Sigmoid colon (tissue), 7 donors: ENCODE measurements around the gene SPATA20. TPM values are rescaled to one million over a fixed set of nuclear protein-coding genes. Genes with fewer than 3 reads are reported as not detected.

Source experiments
- DNase-seq: peaks from one replicate; pipeline ENCODE4 v3.0.0-alpha.2; 2019
- H3K27ac ChIP-seq, 4 donors: fragments of 200-600 bp; sonication (generic); one replicate each; pipeline ENCODE4 v1.5.1; 2016 to 2019; ENCODE audit warnings: mild to moderate bottlenecking in 1 of 4
- H3K27me3 ChIP-seq, 3 donors: fragments of 200-600 bp; sonication (generic); one replicate each; pipeline ENCODE4 v1.5.1; 2019; ENCODE audit warnings: mild to moderate bottlenecking in 1 of 3
- H3K36me3 ChIP-seq, 4 donors: fragments of 200-600 bp; sonication (generic); one replicate each; pipeline ENCODE4 v1.5.1; 2016 to 2019
- H3K4me1 ChIP-seq, 4 donors: fragments of 200-600 bp; sonication (generic); one replicate each; pipeline ENCODE4 v1.5.1; 2017 to 2019
- H3K4me3 ChIP-seq, 4 donors: fragments of 200-600 bp; sonication (generic); one replicate each; pipeline ENCODE4 v1.5.1; 2017 to 2019; ENCODE audit warnings: mild to moderate bottlenecking in 2 of 4, moderate library complexity in 1 of 4
- H3K9me3 ChIP-seq, 4 donors: fragments of 200-600 bp in 3 of 4; sonication (generic) in 3 of 4; one replicate each; pipeline versions ENCODE4 v1.5.1 to v1.6.1; 2013 to 2019
- CTCF ChIP-seq, 4 experiments: fragments of 450-650 bp in 3 of 4; fragments of 200-600 bp in 1 of 4; IDR thresholded peaks; one replicate each; pipeline ENCODE4 v1.5.1; 2016 to 2019; ENCODE audit warnings: antibody characterized with exemption in 4 of 4, mild to moderate bottlenecking in 3 of 4, moderate library complexity in 2 of 4
- EP300 ChIP-seq, 4 donors: sonication (generic); formaldehyde crosslinking; IDR thresholded peaks; one replicate each; pipeline ENCODE4 v1.6.1; 2017; ENCODE audit warnings: antibody characterized with exemption in 4 of 4
- POLR2A ChIP-seq, 2 donors: fragments of 450-650 bp; IDR thresholded peaks; one replicate each; pipeline ENCODE4 v1.6.1; 2016; ENCODE audit warnings: antibody characterized with exemption in 2 of 2, mild to moderate bottlenecking in 2 of 2, moderate library complexity in 2 of 2
- POLR2AphosphoS5 ChIP-seq, 4 donors: sonication (generic); formaldehyde crosslinking; IDR thresholded peaks; one replicate each; pipeline ENCODE4 v1.6.1; 2017; ENCODE audit warnings: antibody characterized with exemption in 4 of 4
- WGBS, 2 donors: extraction: QIAGEN DNeasy Blood & Tissue Kit; methylation state at CpG; one replicate each; pipeline ENCODE4 v1.1.7; 2013; 5-methylcytosine and 5-hydroxymethylcytosine counted together
- intact Hi-C: fragments of 100-400 bp; cut with DNase I; formaldehyde crosslinking; loops from one replicate; pipeline ENCODE4 v1.15.1; 2023
- polyA plus RNA-seq, 3 donors: library from polyadenylated mRNA; stranded (reverse); fragments of 200-250 nt; gene quantifications; one replicate each; pipeline ENCODE4 v1.2.3, GENCODE V29; 2013
- total RNA-seq, 4 donors: library from RNA; depleted of rRNA; stranded (reverse); fragments of >200 nt; gene quantifications; one replicate each; pipeline ENCODE4 v1.1.0, GENCODE V29; 2016
- donor health status: healthy with polysubstance abuse.
- donor health status: Bipolar disorder and iron deficiency.
- donor health status: healthy.

The SPATA20 gene
- total and polyA plus RNA-seq, 7 donors = 24.0 to 81.7 (median 45.1) TPM

DNA sequence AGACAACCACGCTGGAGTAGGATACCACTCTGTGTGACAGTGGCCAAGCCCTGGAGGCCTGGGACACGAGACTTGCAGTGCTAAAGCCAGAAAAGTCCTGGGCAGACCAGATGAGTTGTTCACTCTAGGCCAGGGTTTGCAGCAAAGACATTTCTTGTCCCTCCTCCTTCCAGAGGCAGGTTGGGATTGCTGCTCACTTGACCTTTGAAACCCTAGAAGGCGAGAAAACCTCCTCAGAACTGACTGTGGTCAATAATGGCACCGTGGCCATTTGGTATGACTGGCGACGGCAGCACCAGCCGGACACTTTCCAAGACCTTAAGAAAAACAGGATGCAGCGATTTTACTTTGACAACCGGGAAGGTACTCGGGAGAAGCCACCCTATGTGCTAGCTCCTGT, 24.2 kb upstream of the SPATA20 start:
- 91 to 93% methylated on average over 10 of the region's 10 CpGs for WGBS, 2 donors
- intact Hi-C loops = no loop called here

GRCh38 chr17:50523208-50523607, 23.8 kb upstream of the SPATA20 start:
- Histone ChIP-seq H3K9me3 (no peaks in the 10 kb centered on the region), H3K27me3 (no peaks in the 10 kb centered on the region), H3K4me3 (no peak overlapping the region), H3K4me1 (no peaks in the 10 kb centered on the region), H3K27ac (no peak overlapping the region), H3K36me3 (no peaks in the 10 kb centered on the region)
- DNase-seq = no peak
- intact Hi-C loops = no loop called here
- WGBS, 2 donors = 81 to 85% methylated on average over 2 of the region's 2 CpGs
- TF ChIP-seq POLR2AphosphoS5 (IDR thresholded peaks at IDR 0.05) (no peak), CTCF (IDR thresholded peaks at IDR 0.05) (no peak), POLR2A (IDR thresholded peaks at IDR 0.05) (no peak), EP300 (IDR thresholded peaks at IDR 0.05) (no peak)

More for the DNA sequence above, 24.2 kb upstream of the SPATA20 start:
- Histone ChIP-seq H3K36me3 (no peaks in the 10 kb centered on the region), H3K9me3 (no peaks in the 10 kb centered on the region), H3K4me3 (no peak overlapping the region), H3K4me1 (no peaks in the 10 kb centered on the region), H3K27ac (no peak overlapping the region), H3K27me3 (no peaks in the 10 kb centered on the region)
- TF ChIP-seq CTCF (IDR thresholded peaks at IDR 0.05) = no peak
- TF ChIP-seq POLR2A (IDR thresholded peaks at IDR 0.05) = no peak
- no peak for TF ChIP-seq EP300 (IDR thresholded peaks at IDR 0.05)
- no peak for TF ChIP-seq POLR2AphosphoS5 (IDR thresholded peaks at IDR 0.05)
- DNase-seq = no peak

DNA sequence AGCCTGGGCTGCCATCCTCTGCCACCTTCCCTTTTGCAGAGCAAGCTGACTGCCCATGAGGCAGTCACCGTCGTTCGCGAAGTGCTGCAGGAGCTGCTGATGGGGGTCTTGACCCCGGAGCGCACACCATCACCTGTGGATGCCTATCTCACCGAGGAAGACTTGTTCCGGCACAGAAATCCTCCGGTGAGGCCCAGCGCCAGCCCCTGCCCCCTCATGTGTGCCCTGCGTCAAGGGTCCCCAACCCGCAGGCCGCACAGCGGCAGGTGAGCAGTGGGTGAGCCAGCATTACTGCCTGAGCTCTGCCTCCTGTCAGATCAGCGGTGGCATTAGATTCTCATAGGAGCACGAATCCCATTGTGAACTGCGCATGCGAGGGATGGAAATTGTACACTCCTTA, 22.1 kb upstream of the SPATA20 start:
- no peak for TF ChIP-seq CTCF (IDR thresholded peaks at IDR 0.05)
- no peak for TF ChIP-seq POLR2AphosphoS5 (IDR thresholded peaks at IDR 0.05)
- no peak for TF ChIP-seq EP300 (IDR thresholded peaks at IDR 0.05)
- no peak for TF ChIP-seq POLR2A (IDR thresholded peaks at IDR 0.05)
- WGBS, 2 donors = 96 to 97% methylated on average over 18 of the region's 18 CpGs
- Histone ChIP-seq H3K27me3 (peaks cover 0 to 13% (median 7%) of the 10 kb centered on the region in 3 donors), H3K4me3 (no peak overlapping the region), H3K4me1 (no peaks in the 10 kb centered on the region), H3K27ac (no peak overlapping the region), H3K36me3 (no peaks in the 10 kb centered on the region), H3K9me3 (no peaks in the 10 kb centered on the region)
- DNase-seq = no peak
- intact Hi-C loops = no loop called here

DNA sequence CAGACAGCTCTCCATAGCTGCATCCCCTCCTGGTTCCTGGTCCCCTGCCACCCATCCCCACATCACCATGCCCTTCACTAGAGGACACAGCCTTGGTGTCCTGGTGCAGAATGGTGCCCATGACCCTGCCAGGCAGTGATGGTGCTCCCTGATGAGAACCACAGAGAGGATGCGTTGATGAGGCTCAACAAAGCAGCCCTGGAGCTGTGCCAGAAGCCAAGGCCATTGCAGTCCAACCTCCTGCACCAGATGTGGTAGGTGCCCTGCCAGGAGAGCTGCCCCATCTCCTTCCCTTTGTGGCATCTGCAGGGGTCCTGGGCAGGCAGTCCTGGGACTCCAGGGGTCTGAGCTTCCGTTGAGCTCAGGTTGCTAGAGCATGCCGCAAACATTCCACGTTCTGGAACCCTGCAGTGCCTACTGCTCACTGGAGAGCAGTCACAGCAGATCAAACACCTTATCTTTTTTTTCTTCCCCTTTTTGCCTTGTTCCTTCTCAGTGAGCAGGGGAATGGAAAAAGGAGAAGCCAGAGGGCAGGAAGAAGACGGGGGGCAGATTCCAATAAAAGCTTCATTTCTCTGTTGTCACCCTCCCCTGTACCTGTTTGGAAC, 19.7 kb upstream of the SPATA20 start:
- Histone ChIP-seq H3K36me3 (no peaks in the 10 kb centered on the region), H3K9me3 (no peaks in the 10 kb centered on the region), H3K27me3 (peaks cover 2 to 37% (median 18%) of the 10 kb centered on the region in 3 donors), H3K4me3 (no peak overlapping the region), H3K27ac (no peak overlapping the region), H3K4me1 (peaks cover 0 to 4% (median 2%) of the 10 kb centered on the region in 4 donors)
- 58 to 79% methylated on average over 5 of the region's 5 CpGs for WGBS, 2 donors
- intact Hi-C loops = no loop called here
- DNase-seq = no peak
- TF ChIP-seq POLR2A (IDR thresholded peaks at IDR 0.05) (no peak), EP300 (IDR thresholded peaks at IDR 0.05) (no peak), CTCF (IDR thresholded peaks at IDR 0.05) (no peak), POLR2AphosphoS5 (IDR thresholded peaks at IDR 0.05) (no peak)
